Inflammatory macrophage treated with lipopolysaccharide for 1 hour (primary cell): Measurements from ENCODE around the gene TFAP2C.
"Not testable (repeated sequence)": the region's sequence is repeated elsewhere in the genome, so short reads cannot be mapped to it uniquely, and the experiment has no call there.

Experiments
- DNase-seq, 2 donors: peaks; one replicate each; pipeline ENCODE4 v3.0.0-alpha.2; 2020 to 2022

The TFAP2C gene

GRCh38 chr20:56617489-56617888 lies 11.6 kb upstream of the TFAP2C start:
- no peak for DNase-seq

GRCh38 chr20:56621730-56622129 lies 7.4 kb upstream of the TFAP2C start:
- DNase-seq = no peak

- not testable (repeated sequence) for DNase-seq
Measured at GRCh38 chr20:56623930-56624329, 5.2 kb upstream of the TFAP2C start.

GRCh38 chr20:56624786-56625681 lies 4.1 kb upstream of the TFAP2C start:
- DNase-seq = no peak

- no peak for DNase-seq
Measured at GRCh38 chr20:56625837-56626236, 3.3 kb upstream of the TFAP2C start.

- peak in 1 of 2 donors; percentile 8 for DNase-seq
Measured at GRCh38 chr20:56626367-56627121, 2.6 kb upstream of the TFAP2C start.

- no peak for DNase-seq
Measured at GRCh38 chr20:56627122-56628014, 1.7 kb upstream of the TFAP2C start.

GRCh38 chr20:56628015-56628872 lies 862 bp upstream of the TFAP2C start:
- no peak for DNase-seq

- DNase-seq = peak in 1 of 2 donors; percentile 6
Measured at GRCh38 chr20:56629464-56630085, 469 bp downstream of the TFAP2C start.

GRCh38 chr20:56630086-56630493 lies 984 bp downstream of the TFAP2C start:
- no peak for DNase-seq

- DNase-seq = no peak
Measured at GRCh38 chr20:56630506-56631317, 1.6 kb downstream of the TFAP2C start.

GRCh38 chr20:56631318-56631989 lies 2.3 kb downstream of the TFAP2C start:
- DNase-seq = no peak

GRCh38 chr20:56631990-56632327 lies 2.9 kb downstream of the TFAP2C start:
- no peak for DNase-seq

GRCh38 chr20:56634307-56634706 lies 5.2 kb downstream of the TFAP2C start:
- no peak for DNase-seq

GRCh38 chr20:56634735-56635385 lies 5.8 kb downstream of the TFAP2C start:
- no peak for DNase-seq

GRCh38 chr20:56636716-56637115 lies 7.6 kb downstream of the TFAP2C start:
- DNase-seq = no peak

GRCh38 chr20:56637576-56637975 lies 8.5 kb downstream of the TFAP2C start:
- no peak for DNase-seq

GRCh38 chr20:56646599-56646998 lies 17.5 kb downstream of the TFAP2C start:
- no peak for DNase-seq

- no peak for DNase-seq
Measured at GRCh38 chr20:56653211-56653610, 24.1 kb downstream of the TFAP2C start.

- peak in 1 of 2 donors; percentile 39 for DNase-seq
Measured at GRCh38 chr20:56656632-56657031, 27.5 kb downstream of the TFAP2C start.
